PFSK-1 (cell line): Measurements from ENCODE around the gene GPC6.

Source experiments
- FOXP2 ChIP-seq: optimal IDR thresholded peaks from 2 replicates; pipeline ENCODE3; 2011; ENCODE audit warnings: borderline replicate concordance, control low read depth, inconsistent platforms; ENCODE audit not compliant: insufficient read depth; ENCODE audit errors: extremely low read length, extremely low read depth
- POLR2AphosphoS5 ChIP-seq: IDR thresholded peaks from 2 replicates; pipeline ENCODE4 v1.6.1; 2012; ENCODE audit warnings: low read depth, mild to moderate bottlenecking, control low read depth, low read length, moderate library complexity
- SIN3A ChIP-seq: IDR thresholded peaks from 2 replicates; pipeline ENCODE4 v1.6.1; 2012; ENCODE audit warnings: mild to moderate bottlenecking, low read length, moderate library complexity, borderline replicate concordance; ENCODE audit not compliant: insufficient read depth
- TAF1 ChIP-seq: IDR thresholded peaks from 2 replicates; pipeline ENCODE4 v1.6.1; 2012; ENCODE audit warnings: low read length, control low read depth, borderline replicate concordance; ENCODE audit not compliant: insufficient read depth
- TF ChIP-seq, protein P1 (sequence below), 2 experiments: IDR thresholded peaks; 2 replicates each; pipeline versions ENCODE4 v1.6.1 to v1.8.0; 2011 to 2012; ENCODE audit warnings: low read depth in 2 of 2, low read length in 2 of 2, control low read depth in 1 of 2, inconsistent platforms in 1 of 2, mild to moderate bottlenecking in 1 of 2, moderate library complexity in 1 of 2; ENCODE audit not compliant: insufficient read depth in 1 of 2

The GPC6 gene

GRCh38 chr13:93646245-93646644, 419.6 kb downstream of the GPC6 start:
- no peak for TF ChIP-seq TAF1

DNA sequence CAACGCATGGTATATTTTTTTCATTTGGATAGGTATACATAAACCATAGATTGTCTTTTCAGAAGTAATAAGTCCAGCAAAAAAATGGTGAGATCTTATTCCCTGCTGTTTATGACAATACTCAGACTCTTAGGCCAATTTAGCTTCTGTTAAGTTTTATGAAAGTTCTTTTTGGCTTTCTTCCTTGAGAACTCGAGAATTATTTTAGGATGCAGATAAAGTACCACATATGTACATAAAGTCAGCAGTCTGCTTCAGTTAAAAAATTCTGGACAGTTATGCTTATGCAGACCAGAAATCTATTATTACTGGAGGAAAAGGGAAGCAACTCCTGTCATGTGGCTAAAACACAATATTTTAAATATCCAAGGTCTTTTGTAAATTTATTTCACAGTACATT, 422.9 kb downstream of the GPC6 start:
- no peak for TF ChIP-seq SIN3A
- no peak for TF ChIP-seq POLR2AphosphoS5

DNA sequence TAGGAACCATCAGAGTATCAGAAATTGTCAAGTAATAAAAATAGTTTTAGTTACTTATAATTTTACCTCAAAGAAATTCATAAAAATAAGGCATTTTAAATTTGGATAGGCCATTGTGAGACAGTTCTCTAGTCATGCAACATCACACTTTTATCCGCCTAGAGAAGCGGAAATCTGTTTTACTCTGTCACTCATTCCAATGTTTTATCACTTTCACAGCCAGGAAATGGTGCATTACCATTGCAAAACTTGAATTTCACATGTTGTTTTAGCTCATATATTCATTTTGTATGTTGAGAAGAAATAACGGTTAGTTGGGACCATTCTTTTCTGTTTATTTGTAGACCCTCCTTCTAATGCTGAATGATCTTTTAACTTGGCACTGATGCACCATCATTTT, 427.2 kb downstream of the GPC6 start:
- TF ChIP-seq SIN3A (no peak), TAF1 (no peak), FOXP2 (no peak), POLR2AphosphoS5 (no peak)
- TF ChIP-seq, protein P1, sequence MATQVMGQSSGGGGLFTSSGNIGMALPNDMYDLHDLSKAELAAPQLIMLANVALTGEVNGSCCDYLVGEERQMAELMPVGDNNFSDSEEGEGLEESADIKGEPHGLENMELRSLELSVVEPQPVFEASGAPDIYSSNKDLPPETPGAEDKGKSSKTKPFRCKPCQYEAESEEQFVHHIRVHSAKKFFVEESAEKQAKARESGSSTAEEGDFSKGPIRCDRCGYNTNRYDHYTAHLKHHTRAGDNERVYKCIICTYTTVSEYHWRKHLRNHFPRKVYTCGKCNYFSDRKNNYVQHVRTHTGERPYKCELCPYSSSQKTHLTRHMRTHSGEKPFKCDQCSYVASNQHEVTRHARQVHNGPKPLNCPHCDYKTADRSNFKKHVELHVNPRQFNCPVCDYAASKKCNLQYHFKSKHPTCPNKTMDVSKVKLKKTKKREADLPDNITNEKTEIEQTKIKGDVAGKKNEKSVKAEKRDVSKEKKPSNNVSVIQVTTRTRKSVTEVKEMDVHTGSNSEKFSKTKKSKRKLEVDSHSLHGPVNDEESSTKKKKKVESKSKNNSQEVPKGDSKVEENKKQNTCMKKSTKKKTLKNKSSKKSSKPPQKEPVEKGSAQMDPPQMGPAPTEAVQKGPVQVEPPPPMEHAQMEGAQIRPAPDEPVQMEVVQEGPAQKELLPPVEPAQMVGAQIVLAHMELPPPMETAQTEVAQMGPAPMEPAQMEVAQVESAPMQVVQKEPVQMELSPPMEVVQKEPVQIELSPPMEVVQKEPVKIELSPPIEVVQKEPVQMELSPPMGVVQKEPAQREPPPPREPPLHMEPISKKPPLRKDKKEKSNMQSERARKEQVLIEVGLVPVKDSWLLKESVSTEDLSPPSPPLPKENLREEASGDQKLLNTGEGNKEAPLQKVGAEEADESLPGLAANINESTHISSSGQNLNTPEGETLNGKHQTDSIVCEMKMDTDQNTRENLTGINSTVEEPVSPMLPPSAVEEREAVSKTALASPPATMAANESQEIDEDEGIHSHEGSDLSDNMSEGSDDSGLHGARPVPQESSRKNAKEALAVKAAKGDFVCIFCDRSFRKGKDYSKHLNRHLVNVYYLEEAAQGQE (IDR thresholded peaks at IDR 0.05; ENCODE audit: insufficient read depth in 1 of 2, low read depth in 2 of 2, low read length in 2 of 2), result no peak

DNA sequence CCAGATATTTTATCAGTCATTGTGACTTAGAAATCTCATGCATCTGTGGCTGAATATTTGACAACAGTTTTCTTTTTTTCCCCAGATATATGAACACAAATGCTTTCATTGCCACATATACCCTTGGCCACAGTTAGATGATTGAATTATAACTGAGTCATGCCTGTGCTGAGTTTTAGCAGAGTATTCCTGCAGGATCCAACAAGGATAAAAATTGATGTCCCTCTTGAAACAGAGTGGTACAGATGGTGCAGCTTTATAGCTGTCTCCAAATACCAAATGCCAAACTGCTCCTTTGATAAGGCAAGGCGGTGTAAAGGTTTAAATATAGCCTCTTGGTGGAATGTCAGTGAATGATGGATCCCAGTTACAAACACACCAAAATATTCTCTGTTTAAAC, 428.5 kb downstream of the GPC6 start:
- TF ChIP-seq SIN3A (no peak), POLR2AphosphoS5 (no peak), TAF1 (no peak), FOXP2 (no peak)
- TF ChIP-seq, protein P1 (IDR thresholded peaks at IDR 0.05; ENCODE audit: insufficient read depth in 1 of 2, low read depth in 2 of 2, low read length in 2 of 2), result no peak

- TF ChIP-seq, protein P1 (IDR thresholded peaks at IDR 0.05; ENCODE audit: insufficient read depth in 1 of 2, low read depth in 2 of 2, low read length in 2 of 2), result no peak
- TF ChIP-seq FOXP2 (no peak), TAF1 (no peak), SIN3A (no peak), POLR2AphosphoS5 (no peak)
Observed at GRCh38 chr13:93660391-93661063, 433.9 kb downstream of the GPC6 start.

DNA sequence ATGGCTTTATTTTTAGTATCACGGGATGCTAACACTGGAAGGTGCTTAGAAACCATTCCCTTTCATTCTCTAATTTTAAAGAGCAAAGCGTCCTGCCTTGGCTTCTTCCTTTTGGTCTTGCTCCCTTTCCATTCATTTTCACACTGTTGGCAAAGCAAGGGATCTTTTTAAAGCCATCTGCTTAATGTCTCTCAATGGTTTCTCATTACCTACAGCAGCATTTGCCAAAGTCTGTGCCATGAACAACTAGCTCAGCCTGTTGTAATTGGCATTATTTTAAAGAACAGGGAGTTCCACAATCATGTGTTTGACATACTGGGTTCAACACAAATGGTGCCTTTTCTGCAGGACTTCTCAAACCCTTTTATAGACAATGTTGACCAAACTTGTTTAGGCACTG, 444.3 kb downstream of the GPC6 start:
- TF ChIP-seq FOXP2 (no peak), TAF1 (no peak), POLR2AphosphoS5 (no peak)

DNA sequence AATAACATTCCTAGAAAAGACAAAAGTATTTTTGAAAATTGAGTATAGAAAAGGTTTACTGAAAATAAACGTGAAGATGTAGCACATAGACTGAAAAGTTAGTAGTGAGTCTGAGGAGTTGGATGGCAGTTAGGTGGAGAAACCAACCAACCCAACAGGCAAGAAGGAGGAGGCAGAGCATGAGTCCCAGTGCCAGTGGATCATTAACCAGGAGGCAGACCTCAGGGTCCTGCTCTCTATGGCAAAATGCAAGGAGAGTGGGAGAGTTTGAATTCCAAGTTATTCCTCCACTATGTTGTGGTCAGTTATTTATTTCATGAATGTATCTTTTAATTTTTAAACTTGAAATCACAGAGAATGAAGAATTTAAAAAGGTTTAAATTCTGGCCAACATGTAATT, 446.4 kb downstream of the GPC6 start:
- TF ChIP-seq SIN3A, result no peak
